ENCODE results near the gene GSK3B.
"Not testable (repeated sequence)": the region's sequence is repeated elsewhere in the genome, so short reads cannot be mapped to it uniquely, and the experiment has no call there.

The GSK3B gene

GRCh38 chr3:120057029-120057428, 37.2 kb downstream of the GSK3B start:
- Histone ChIP-seq H3K4me1 (ENCODE audit: control insufficient read depth, insufficient read depth, low read length, poor library complexity, severe bottlenecking) (peaks cover 3% of the 10 kb centered on the region), H3K9me3 (ENCODE audit: control insufficient read depth, low read length) (no peaks in the 10 kb centered on the region), H3K36me3 (ENCODE audit: control insufficient read depth, insufficient read depth, low read length) (peaks cover 14% of the 10 kb centered on the region), H3K4me3 (ENCODE audit: extremely low read depth, insufficient read depth, low read length, poor library complexity, severe bottlenecking) (no peak overlapping the region), H3K27ac (ENCODE audit: low read depth, low read length, severe bottlenecking) (no peak overlapping the region)
- 82 to 89% methylated on average over 2 to 4 of the region's 7 CpGs for WGBS, 2 experiments (ENCODE audit: insufficient coverage in 2 of 2)

- peaks cover 22% of the 10 kb centered on the region for H3K36me3 ChIP-seq (ENCODE audit: control insufficient read depth, insufficient read depth, low read length)
- H3K27ac ChIP-seq (ENCODE audit: low read depth, low read length, severe bottlenecking); H3K4me1 ChIP-seq (ENCODE audit: control insufficient read depth, insufficient read depth, low read length, poor library complexity, severe bottlenecking); H3K4me3 ChIP-seq (ENCODE audit: extremely low read depth, insufficient read depth, low read length, poor library complexity, severe bottlenecking); H3K9me3 ChIP-seq (ENCODE audit: control insufficient read depth, low read length): not testable (repeated sequence)
- 95 to 98% methylated on average over 3 to 5 of the region's 7 CpGs for WGBS, 2 experiments (ENCODE audit: insufficient coverage in 2 of 2)
Observed at GRCh38 chr3:120053647-120054046, 40.6 kb downstream of the GSK3B start.

GRCh38 chr3:120052677-120053076, 41.6 kb downstream of the GSK3B start:
- Histone ChIP-seq H3K4me3 (ENCODE audit: extremely low read depth, insufficient read depth, low read length, poor library complexity, severe bottlenecking) (no peak overlapping the region), H3K4me1 (ENCODE audit: control insufficient read depth, insufficient read depth, low read length, poor library complexity, severe bottlenecking) (peaks cover 3% of the 10 kb centered on the region), H3K27ac (ENCODE audit: low read depth, low read length, severe bottlenecking) (no peak overlapping the region), H3K36me3 (ENCODE audit: control insufficient read depth, insufficient read depth, low read length) (peaks cover 25% of the 10 kb centered on the region), H3K9me3 (ENCODE audit: control insufficient read depth, low read length) (peaks cover 4% of the 10 kb centered on the region)
- WGBS, 2 experiments (ENCODE audit: insufficient coverage in 2 of 2) = 86 to 91% methylated on average over 1 of the region's 3 CpGs

GRCh38 chr3:120052225-120052624, 42.0 kb downstream of the GSK3B start:
- 80% methylated on average over 1 of the region's 2 CpGs; no CpG with 5 or more reads in 1 of the 2 experiments for WGBS, 2 experiments (ENCODE audit: insufficient coverage in 2 of 2)

GRCh38 chr3:120051570-120051969, 42.7 kb downstream of the GSK3B start:
- 40 to 100% methylated on average over 1 of the region's 5 CpGs for WGBS, 2 experiments (ENCODE audit: insufficient coverage in 2 of 2)

More at GRCh38 chr3:120052225-120052624, 42.0 kb downstream of the GSK3B start:
- Histone ChIP-seq H3K4me1 (ENCODE audit: control insufficient read depth, insufficient read depth, low read length, poor library complexity, severe bottlenecking) (peaks cover 3% of the 10 kb centered on the region), H3K4me3 (ENCODE audit: extremely low read depth, insufficient read depth, low read length, poor library complexity, severe bottlenecking) (no peak overlapping the region), H3K9me3 (ENCODE audit: control insufficient read depth, low read length) (peaks cover 4% of the 10 kb centered on the region), H3K36me3 (ENCODE audit: control insufficient read depth, insufficient read depth, low read length) (peaks cover 25% of the 10 kb centered on the region), H3K27ac (ENCODE audit: low read depth, low read length, severe bottlenecking) (no peak overlapping the region)

GRCh38 chr3:120049881-120050539, 44.2 kb downstream of the GSK3B start:
- H3K4me1 ChIP-seq (ENCODE audit: control insufficient read depth, insufficient read depth, low read length, poor library complexity, severe bottlenecking) = peaks cover 3% of the 10 kb centered on the region
- WGBS, 2 experiments (ENCODE audit: insufficient coverage in 2 of 2) = 100% methylated on average over 2 of the region's 4 CpGs; no CpG with 5 or more reads in 1 of the 2 experiments
- H3K4me3 ChIP-seq (ENCODE audit: extremely low read depth, insufficient read depth, low read length, poor library complexity, severe bottlenecking) = no peak overlapping the region
- H3K9me3 ChIP-seq (ENCODE audit: control insufficient read depth, low read length) = peaks cover 15% of the 10 kb centered on the region
- no peak overlapping the region for H3K27ac ChIP-seq (ENCODE audit: low read depth, low read length, severe bottlenecking)
- peaks cover 28% of the 10 kb centered on the region for H3K36me3 ChIP-seq (ENCODE audit: control insufficient read depth, insufficient read depth, low read length)

More at GRCh38 chr3:120051570-120051969, 42.7 kb downstream of the GSK3B start:
- not testable (repeated sequence) for H3K9me3 ChIP-seq (ENCODE audit: control insufficient read depth, low read length); H3K4me1 ChIP-seq (ENCODE audit: control insufficient read depth, insufficient read depth, low read length, poor library complexity, severe bottlenecking); H3K4me3 ChIP-seq (ENCODE audit: extremely low read depth, insufficient read depth, low read length, poor library complexity, severe bottlenecking); H3K27ac ChIP-seq (ENCODE audit: low read depth, low read length, severe bottlenecking)
- H3K36me3 ChIP-seq (ENCODE audit: control insufficient read depth, insufficient read depth, low read length) = peaks cover 25% of the 10 kb centered on the region

- H3K36me3 ChIP-seq (ENCODE audit: control insufficient read depth, insufficient read depth, low read length) = peaks cover 29% of the 10 kb centered on the region
- H3K9me3 ChIP-seq (ENCODE audit: control insufficient read depth, low read length) = peaks cover 24% of the 10 kb centered on the region
- 50% methylated on average over 2 of the region's 2 CpGs for WGBS, 2 experiments (ENCODE audit: insufficient coverage in 2 of 2)
- H3K4me1 ChIP-seq (ENCODE audit: control insufficient read depth, insufficient read depth, low read length, poor library complexity, severe bottlenecking) = peaks cover 3% of the 10 kb centered on the region
- H3K27ac ChIP-seq (ENCODE audit: low read depth, low read length, severe bottlenecking) = no peak overlapping the region
- H3K4me3 ChIP-seq (ENCODE audit: extremely low read depth, insufficient read depth, low read length, poor library complexity, severe bottlenecking) = no peak overlapping the region
Observed at GRCh38 chr3:120049072-120049471, 45.2 kb downstream of the GSK3B start.

GRCh38 chr3:120048355-120049041, 45.7 kb downstream of the GSK3B start:
- Histone ChIP-seq H3K9me3 (ENCODE audit: control insufficient read depth, low read length) (peaks cover 30% of the 10 kb centered on the region), H3K36me3 (ENCODE audit: control insufficient read depth, insufficient read depth, low read length) (peaks cover 35% of the 10 kb centered on the region), H3K27ac (ENCODE audit: low read depth, low read length, severe bottlenecking) (no peak overlapping the region), H3K4me3 (ENCODE audit: extremely low read depth, insufficient read depth, low read length, poor library complexity, severe bottlenecking) (no peak overlapping the region), H3K4me1 (ENCODE audit: control insufficient read depth, insufficient read depth, low read length, poor library complexity, severe bottlenecking) (peaks cover 3% of the 10 kb centered on the region)

- Histone ChIP-seq H3K9me3 (ENCODE audit: control insufficient read depth, low read length) (peaks cover 37% of the 10 kb centered on the region), H3K27ac (ENCODE audit: low read depth, low read length, severe bottlenecking) (no peak overlapping the region), H3K4me3 (ENCODE audit: extremely low read depth, insufficient read depth, low read length, poor library complexity, severe bottlenecking) (no peak overlapping the region), H3K4me1 (ENCODE audit: control insufficient read depth, insufficient read depth, low read length, poor library complexity, severe bottlenecking) (peaks cover 3% of the 10 kb centered on the region), H3K36me3 (ENCODE audit: control insufficient read depth, insufficient read depth, low read length) (peaks cover 35% of the 10 kb centered on the region)
- WGBS, 2 experiments (ENCODE audit: insufficient coverage in 2 of 2) = 91% methylated on average over 1 of the region's 1 CpG; no CpG with 5 or more reads in 1 of the 2 experiments
Observed at GRCh38 chr3:120047686-120048085, 46.6 kb downstream of the GSK3B start.

GRCh38 chr3:120040813-120041377, 53.4 kb downstream of the GSK3B start:
- H3K4me1 ChIP-seq (ENCODE audit: control insufficient read depth, insufficient read depth, low read length, poor library complexity, severe bottlenecking) = no peaks in the 10 kb centered on the region
- 97 to 98% methylated on average over 6 to 7 of the region's 8 CpGs for WGBS, 2 experiments (ENCODE audit: insufficient coverage in 2 of 2)
- H3K9me3 ChIP-seq (ENCODE audit: control insufficient read depth, low read length) = peaks cover 58% of the 10 kb centered on the region
- no peak overlapping the region for H3K27ac ChIP-seq (ENCODE audit: low read depth, low read length, severe bottlenecking)
- no peak overlapping the region for H3K4me3 ChIP-seq (ENCODE audit: extremely low read depth, insufficient read depth, low read length, poor library complexity, severe bottlenecking)
- H3K36me3 ChIP-seq (ENCODE audit: control insufficient read depth, insufficient read depth, low read length) = peaks cover 57% of the 10 kb centered on the region
